Fibroblast of lung (primary cell): ENCODE measurements around the gene COMMD3.

Experiments used
- EZH2 ChIP-seq: IDR thresholded peaks from 2 replicates; pipeline ENCODE4 v1.5.1; 2012; ENCODE audit warnings: low read length, control low read depth, mild to moderate bottlenecking; ENCODE audit errors: missing control alignments
- TF ChIP-seq, protein P1 (sequence below), 2 donors: IDR thresholded peaks in 1 of 2; conservative IDR thresholded peaks in 1 of 2; 1 replicate in 1 of 2; 2 replicates in 1 of 2; pipeline ENCODE4 v1.5.1; 2011 to 2012; ENCODE audit warnings: low read length in 2 of 2, control low read depth in 1 of 2, inconsistent platforms in 1 of 2, low read depth in 1 of 2, mild to moderate bottlenecking in 1 of 2

DNA sequence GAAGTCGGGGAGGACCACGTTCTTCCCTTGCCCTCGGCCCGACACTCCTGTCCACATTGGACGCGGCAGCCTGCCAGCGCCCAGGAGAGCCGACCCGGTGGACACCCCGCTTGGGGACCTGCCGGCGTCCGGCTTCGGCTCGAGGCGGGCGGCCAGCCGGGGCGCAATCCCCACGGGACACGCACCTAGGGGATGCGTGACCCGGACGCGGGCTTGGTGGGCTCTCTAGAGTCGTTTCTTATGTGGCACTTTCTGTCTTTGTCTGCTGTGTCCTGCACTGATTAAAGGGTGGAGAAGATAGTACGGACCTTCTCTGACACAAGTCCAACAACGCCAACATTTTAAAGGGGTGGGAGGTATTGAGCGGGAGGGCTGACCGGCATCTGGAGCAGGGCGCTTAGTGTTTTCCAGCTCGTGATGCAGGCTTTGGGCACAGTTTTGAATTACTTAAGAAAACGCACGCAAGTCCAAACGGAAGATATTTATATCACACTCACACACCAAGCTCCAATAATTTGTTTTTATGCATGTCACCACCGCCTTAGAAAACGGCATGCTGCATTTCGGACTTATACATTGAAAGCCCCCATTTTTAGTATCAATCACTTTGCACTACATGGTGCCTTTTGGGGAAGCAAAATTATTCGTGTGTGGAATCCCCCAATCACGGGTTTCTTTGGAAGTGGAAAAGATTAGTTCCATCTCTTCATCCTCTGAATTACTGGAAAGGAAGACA lies 25.2 kb downstream of the COMMD3 start:
- TF ChIP-seq, protein P1, sequence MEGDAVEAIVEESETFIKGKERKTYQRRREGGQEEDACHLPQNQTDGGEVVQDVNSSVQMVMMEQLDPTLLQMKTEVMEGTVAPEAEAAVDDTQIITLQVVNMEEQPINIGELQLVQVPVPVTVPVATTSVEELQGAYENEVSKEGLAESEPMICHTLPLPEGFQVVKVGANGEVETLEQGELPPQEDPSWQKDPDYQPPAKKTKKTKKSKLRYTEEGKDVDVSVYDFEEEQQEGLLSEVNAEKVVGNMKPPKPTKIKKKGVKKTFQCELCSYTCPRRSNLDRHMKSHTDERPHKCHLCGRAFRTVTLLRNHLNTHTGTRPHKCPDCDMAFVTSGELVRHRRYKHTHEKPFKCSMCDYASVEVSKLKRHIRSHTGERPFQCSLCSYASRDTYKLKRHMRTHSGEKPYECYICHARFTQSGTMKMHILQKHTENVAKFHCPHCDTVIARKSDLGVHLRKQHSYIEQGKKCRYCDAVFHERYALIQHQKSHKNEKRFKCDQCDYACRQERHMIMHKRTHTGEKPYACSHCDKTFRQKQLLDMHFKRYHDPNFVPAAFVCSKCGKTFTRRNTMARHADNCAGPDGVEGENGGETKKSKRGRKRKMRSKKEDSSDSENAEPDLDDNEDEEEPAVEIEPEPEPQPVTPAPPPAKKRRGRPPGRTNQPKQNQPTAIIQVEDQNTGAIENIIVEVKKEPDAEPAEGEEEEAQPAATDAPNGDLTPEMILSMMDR (conservative IDR thresholded peaks at IDR 0.05 in 1 of 2, IDR thresholded peaks at IDR 0.05 in 1 of 2; ENCODE audit: low read depth in 1 of 2, low read length in 2 of 2) = no peak
- TF ChIP-seq EZH2 = peak; percentile 85
